Measurements from ENCODE around the gene FGF16. TPM values are rescaled to one million over a fixed set of nuclear protein-coding genes. Genes with fewer than 3 reads are reported as not detected.
A peak's percentile ranks its signal among the peaks of the same experiment; 100 is the strongest.

The FGF16 gene
- total RNA-seq, 5 donors from 2014 or later (not counting 1 experiment from before 2014, with no cell fraction given), result not detected

DNA sequence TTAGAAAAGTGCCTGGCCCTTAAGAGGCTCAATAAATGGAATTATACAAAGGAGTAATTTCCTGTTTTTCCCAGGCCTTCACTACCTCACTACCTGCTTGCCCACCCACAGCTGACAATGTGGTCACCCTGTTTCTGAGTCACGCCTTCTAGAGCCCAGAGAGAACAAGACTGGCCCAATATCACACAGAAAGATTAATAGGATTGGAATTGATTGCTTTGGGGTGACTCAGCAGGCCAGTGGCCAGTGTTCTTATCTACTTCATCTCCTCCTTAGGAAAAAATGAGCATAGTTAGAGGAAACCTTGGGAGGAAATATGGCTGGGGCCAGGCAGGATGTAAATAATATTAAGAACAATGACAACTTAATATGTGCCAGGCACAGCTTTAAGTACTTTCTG, 4.5 kb upstream of the FGF16 start:
- Mint-ChIP-seq H3K36me3 (no peaks in the 10 kb centered on the region), H3K9me3 (no peaks in the 10 kb centered on the region), H3K4me3 (no peak overlapping the region), H3K27ac (no peak overlapping the region), H3K4me1 (peaks cover 12 to 14% (median 13%) of the 10 kb centered on the region in 3 donors), H3K27me3 (peaks cover 35 to 38% of the 10 kb centered on the region in 2 donors)
- no peak for ATAC-seq (replicated peaks in 1 of 4)
- H3K9me3 ChIP-seq, result no peaks in the 10 kb centered on the region
- ChIA-PET POLR2A (no interaction called here), CTCF (no interaction called here)
- peaks cover 0 to 18% of the 10 kb centered on the region in 2 experiments for H3K4me1 ChIP-seq (ENCODE audit: control insufficient read depth in 1 of 2, extremely low read depth in 1 of 2, insufficient read depth in 2 of 2, low read length in 2 of 2)
- H3K36me3 ChIP-seq (ENCODE audit: control insufficient read depth in 2 of 2, extremely low read depth in 1 of 2, insufficient read depth in 1 of 2, low read length in 1 of 2), result no peaks in the 10 kb centered on the region
- no peak overlapping the region for H3K4me3 ChIP-seq (ENCODE audit: control insufficient read depth in 1 of 2, extremely low read depth in 1 of 2, low read length in 1 of 2)
- no peak for DNase-seq
- WGBS (ENCODE audit: insufficient coverage), result no CpG with 5 or more reads among the region's 1 CpG
- H3K27me3 ChIP-seq (replicated peaks in 1 of 2; ENCODE audit: control insufficient read depth in 2 of 2, extremely low read depth in 1 of 2, insufficient read depth in 2 of 2, low read length in 1 of 2), result peaks cover 0 to 20% of the 10 kb centered on the region in 2 experiments
- no peak overlapping the region for H3K27ac ChIP-seq (ENCODE audit: low read length)

DNA sequence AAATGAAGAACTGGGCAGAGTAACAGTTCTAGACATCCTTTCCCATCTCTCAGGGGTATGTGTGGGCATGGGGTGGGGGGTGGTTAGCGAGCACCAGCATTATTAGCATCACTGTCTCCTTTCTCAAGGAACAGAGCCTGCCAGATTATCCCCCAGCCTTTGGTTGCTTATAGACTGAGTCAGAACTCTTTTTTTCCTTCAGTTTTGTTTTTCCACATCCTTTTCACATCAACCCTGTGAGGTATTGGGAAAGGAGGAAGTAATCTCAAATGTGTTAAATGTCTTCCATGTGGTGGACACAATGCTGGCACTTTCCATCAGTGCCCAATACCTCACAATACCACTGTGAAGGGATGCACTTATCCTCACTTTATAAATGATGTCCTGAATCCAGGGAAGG, 3.1 kb upstream of the FGF16 start:
- ATAC-seq (replicated peaks in 1 of 4) (no peak), DNase-seq (no peak)
- H3K9me3 ChIP-seq, result no peaks in the 10 kb centered on the region
- Mint-ChIP-seq H3K9me3 (no peaks in the 10 kb centered on the region), H3K36me3 (no peaks in the 10 kb centered on the region), H3K27ac (no peak overlapping the region), H3K4me3 (no peak overlapping the region), H3K4me1 (peaks cover 12 to 19% (median 14%) of the 10 kb centered on the region in 3 donors), H3K27me3 (peaks cover 37 to 42% of the 10 kb centered on the region in 2 donors)
- whole genome bisulfite sequencing (ENCODE audit: insufficient coverage), result no CpG with 5 or more reads among the region's 1 CpG
- peaks cover 0 to 21% of the 10 kb centered on the region in 2 experiments for H3K27me3 ChIP-seq (replicated peaks in 1 of 2; ENCODE audit: control insufficient read depth in 2 of 2, extremely low read depth in 1 of 2, insufficient read depth in 2 of 2, low read length in 1 of 2)
- no peak overlapping the region for H3K27ac ChIP-seq (ENCODE audit: low read length)
- ChIA-PET POLR2A (no interaction called here), CTCF (no interaction called here)
- peaks cover 0 to 22% of the 10 kb centered on the region in 2 experiments for H3K4me1 ChIP-seq (ENCODE audit: control insufficient read depth in 1 of 2, extremely low read depth in 1 of 2, insufficient read depth in 2 of 2, low read length in 2 of 2)
- H3K4me3 ChIP-seq (ENCODE audit: control insufficient read depth in 1 of 2, extremely low read depth in 1 of 2, low read length in 1 of 2), result no peak overlapping the region
- H3K36me3 ChIP-seq (ENCODE audit: control insufficient read depth in 2 of 2, extremely low read depth in 1 of 2, insufficient read depth in 1 of 2, low read length in 1 of 2), result no peaks in the 10 kb centered on the region

DNA sequence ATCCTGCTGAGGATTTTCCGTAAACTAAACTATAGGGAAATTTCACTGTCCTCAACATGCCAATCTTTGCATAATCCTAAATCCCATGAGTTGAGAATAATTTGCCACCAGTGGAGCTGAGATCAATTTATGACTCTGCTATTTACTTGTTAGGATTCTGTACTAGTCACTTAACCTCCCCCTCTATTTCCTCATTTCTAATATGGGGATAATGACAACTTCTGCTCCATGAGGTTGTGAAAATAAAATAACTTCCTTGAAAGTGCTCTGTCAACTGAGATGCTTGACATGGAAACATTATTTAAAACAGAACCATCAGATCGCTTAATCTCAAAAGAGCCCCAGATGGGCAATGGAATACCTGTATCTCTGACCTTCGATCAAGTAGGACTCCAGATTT, 2.6 kb upstream of the FGF16 start:
- ATAC-seq (replicated peaks in 1 of 4) (no peak), DNase-seq (no peak)
- no peak overlapping the region for H3K4me3 Mint-ChIP-seq
- no peak overlapping the region for H3K4me3 ChIP-seq (ENCODE audit: control insufficient read depth in 1 of 2, extremely low read depth in 1 of 2, low read length in 1 of 2)
- peaks cover 0 to 21% of the 10 kb centered on the region in 2 experiments for H3K27me3 ChIP-seq (replicated peaks in 1 of 2; ENCODE audit: control insufficient read depth in 2 of 2, extremely low read depth in 1 of 2, insufficient read depth in 2 of 2, low read length in 1 of 2)
- H3K9me3 ChIP-seq, result no peaks in the 10 kb centered on the region
- WGBS (ENCODE audit: insufficient coverage), result no CpG with 5 or more reads among the region's 3 CpGs
- ChIA-PET CTCF (no interaction called here), POLR2A (no interaction called here)
- H3K27me3 Mint-ChIP-seq, result peaks cover 37 to 42% of the 10 kb centered on the region in 2 donors
- no peak overlapping the region for H3K27ac ChIP-seq (ENCODE audit: low read length)
- H3K36me3 Mint-ChIP-seq, result no peaks in the 10 kb centered on the region
- H3K36me3 ChIP-seq (ENCODE audit: control insufficient read depth in 2 of 2, extremely low read depth in 1 of 2, insufficient read depth in 1 of 2, low read length in 1 of 2), result no peaks in the 10 kb centered on the region
- peaks cover 12 to 19% (median 14%) of the 10 kb centered on the region in 3 donors for H3K4me1 Mint-ChIP-seq
- no peaks in the 10 kb centered on the region for H3K9me3 Mint-ChIP-seq
- no peak overlapping the region for H3K27ac Mint-ChIP-seq
- H3K4me1 ChIP-seq (ENCODE audit: control insufficient read depth in 1 of 2, extremely low read depth in 1 of 2, insufficient read depth in 2 of 2, low read length in 2 of 2), result peaks cover 0 to 22% of the 10 kb centered on the region in 2 experiments

DNA sequence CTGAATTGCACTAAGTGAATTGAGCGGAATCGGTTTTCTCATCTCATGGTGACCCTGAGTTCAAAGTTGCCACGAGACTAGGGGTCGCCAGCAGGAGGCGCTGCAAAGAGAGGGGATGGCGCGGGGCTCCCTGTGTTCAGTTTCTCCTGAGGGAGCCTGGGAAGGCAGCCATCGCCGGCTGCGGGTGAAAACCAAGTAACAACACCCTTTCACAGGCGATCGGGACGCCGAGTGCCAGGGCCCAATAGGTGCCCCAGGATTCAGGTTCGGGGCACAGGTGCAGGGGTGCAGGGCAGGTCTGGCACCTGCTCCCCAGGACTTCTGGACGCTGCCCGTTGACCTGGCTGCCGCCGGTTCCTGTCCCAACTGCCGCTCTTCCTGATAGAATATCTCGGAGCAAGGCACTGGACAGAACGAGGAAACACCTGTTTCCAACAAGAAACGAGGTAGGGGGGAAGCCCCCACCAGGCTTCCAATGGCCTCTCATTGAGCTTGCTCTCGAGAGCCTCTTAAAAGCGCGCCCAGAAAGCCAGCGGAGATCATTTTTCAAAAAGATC, 1.1 kb upstream of the FGF16 start:
- CTCF ChIA-PET, result no interaction called here
- Mint-ChIP-seq H3K36me3 (no peaks in the 10 kb centered on the region), H3K4me3 (peak overlapping the region; percentile 66 to 78 (median 73)), H3K27me3 (peaks cover 32 to 37% of the 10 kb centered on the region in 2 donors), H3K27ac (no peak overlapping the region), H3K4me1 (peaks cover 12 to 19% (median 14%) of the 10 kb centered on the region in 3 donors), H3K9me3 (no peaks in the 10 kb centered on the region)
- WGBS (ENCODE audit: insufficient coverage), result 6% methylated on average over 13 of the region's 27 CpGs
- Histone ChIP-seq H3K27ac (ENCODE audit: low read length) (no peak overlapping the region), H3K27me3 (replicated peaks in 1 of 2; ENCODE audit: control insufficient read depth in 2 of 2, extremely low read depth in 1 of 2, insufficient read depth in 2 of 2, low read length in 1 of 2) (peaks cover 0 to 21% of the 10 kb centered on the region in 2 experiments), H3K36me3 (ENCODE audit: control insufficient read depth in 2 of 2, extremely low read depth in 1 of 2, insufficient read depth in 1 of 2, low read length in 1 of 2) (no peaks in the 10 kb centered on the region), H3K4me3 (ENCODE audit: control insufficient read depth in 1 of 2, extremely low read depth in 1 of 2, low read length in 1 of 2) (peak overlapping the region; percentile 15 to 63), H3K4me1 (ENCODE audit: control insufficient read depth in 1 of 2, extremely low read depth in 1 of 2, insufficient read depth in 2 of 2, low read length in 2 of 2) (peaks cover 0 to 22% of the 10 kb centered on the region in 2 experiments), H3K9me3 (no peaks in the 10 kb centered on the region)
- POLR2A ChIA-PET, result no interaction called here
- DNase-seq, result no peak
- ATAC-seq (replicated peaks in 1 of 4), result no peak

DNA sequence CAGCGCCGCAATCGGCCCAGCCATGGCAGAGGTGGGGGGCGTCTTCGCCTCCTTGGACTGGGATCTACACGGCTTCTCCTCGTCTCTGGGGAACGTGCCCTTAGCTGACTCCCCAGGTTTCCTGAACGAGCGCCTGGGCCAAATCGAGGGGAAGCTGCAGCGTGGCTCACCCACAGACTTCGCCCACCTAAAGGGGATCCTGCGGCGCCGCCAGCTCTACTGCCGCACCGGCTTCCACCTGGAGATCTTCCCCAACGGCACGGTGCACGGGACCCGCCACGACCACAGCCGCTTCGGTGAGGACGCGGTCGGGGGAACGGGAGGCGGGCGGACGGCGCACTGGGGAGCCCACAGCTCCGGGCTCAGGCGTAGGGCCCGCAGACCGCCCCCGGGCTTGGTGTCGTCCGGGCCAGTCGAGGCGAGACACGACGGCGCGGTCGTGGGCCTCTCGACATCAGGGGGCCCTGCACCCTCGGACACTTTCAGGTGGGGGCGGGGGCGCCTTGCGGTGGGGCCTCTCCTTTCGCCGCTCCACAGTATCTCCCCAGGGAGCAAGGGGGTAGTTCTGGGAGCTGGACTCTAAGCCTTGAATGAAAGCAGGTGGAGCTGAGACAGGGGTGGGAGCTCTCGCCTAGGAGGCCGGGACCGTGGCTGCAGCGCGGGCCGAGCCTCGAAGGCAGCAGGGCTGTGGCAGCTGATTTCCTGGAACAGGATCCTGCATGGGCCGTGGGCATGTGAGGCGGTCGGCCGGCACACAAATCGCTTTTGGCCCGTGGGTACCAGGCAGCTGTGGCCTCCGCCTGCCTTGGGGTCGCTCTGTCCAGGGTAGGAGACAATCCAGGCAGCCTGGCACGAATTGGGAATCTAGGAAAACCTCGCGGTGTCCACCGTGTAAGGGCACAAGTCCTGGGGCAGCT, 722 bp downstream of the FGF16 start:
- CTCF ChIA-PET, result no interaction called here
- ATAC-seq (replicated peaks in 1 of 4) (peak in 1 of 4 experiments; percentile 23), DNase-seq (peak in 1 of 35 experiments; percentile 3)
- peaks cover 0 to 22% of the 10 kb centered on the region in 2 experiments for H3K4me1 ChIP-seq (ENCODE audit: control insufficient read depth in 1 of 2, extremely low read depth in 1 of 2, insufficient read depth in 2 of 2, low read length in 2 of 2)
- no peaks in the 10 kb centered on the region for H3K36me3 ChIP-seq (ENCODE audit: control insufficient read depth in 2 of 2, extremely low read depth in 1 of 2, insufficient read depth in 1 of 2, low read length in 1 of 2)
- peaks cover 0 to 21% of the 10 kb centered on the region in 2 experiments for H3K27me3 ChIP-seq (replicated peaks in 1 of 2; ENCODE audit: control insufficient read depth in 2 of 2, extremely low read depth in 1 of 2, insufficient read depth in 2 of 2, low read length in 1 of 2)
- Mint-ChIP-seq H3K27ac (no peak overlapping the region), H3K27me3 (peaks cover 29 to 39% of the 10 kb centered on the region in 2 donors), H3K4me3 (peak overlapping the region; percentile 36 to 78 (median 55)), H3K36me3 (no peaks in the 10 kb centered on the region), H3K4me1 (peaks cover 12 to 19% (median 14%) of the 10 kb centered on the region in 3 donors), H3K9me3 (no peaks in the 10 kb centered on the region)
- POLR2A ChIA-PET, result interaction anchor here in 1 of 2 donors (0.6 kb wide), 1 partner anchor 11 kb away, joined by 3 read pairs; no protein-coding TSS in a partner anchor
- WGBS (ENCODE audit: insufficient coverage), result 11% methylated on average over 26 of the region's 73 CpGs
- no peak overlapping the region for H3K27ac ChIP-seq (ENCODE audit: low read length)
- peak overlapping the region; percentile 12 to 63 for H3K4me3 ChIP-seq (ENCODE audit: control insufficient read depth in 1 of 2, extremely low read depth in 1 of 2, low read length in 1 of 2)
- H3K9me3 ChIP-seq, result no peaks in the 10 kb centered on the region

DNA sequence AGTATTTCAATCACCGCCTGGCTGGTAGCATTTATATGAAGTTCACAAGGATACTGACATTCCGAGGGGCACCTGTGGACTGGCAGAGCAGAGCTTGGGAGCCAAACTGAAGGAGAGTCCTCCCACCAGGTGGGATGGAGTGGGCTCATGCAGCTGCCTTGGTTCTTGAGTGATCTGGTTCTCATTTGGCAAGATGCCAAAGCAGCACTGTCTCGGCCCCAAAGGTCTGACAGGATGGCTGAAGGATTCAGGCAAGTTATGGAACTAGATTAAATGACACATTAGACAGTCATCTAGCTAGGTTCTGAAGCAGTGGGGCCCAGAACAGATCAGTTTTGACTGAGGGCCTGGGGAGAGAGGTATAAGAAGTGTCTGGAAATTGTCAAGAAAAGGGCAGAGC, 3.2 kb downstream of the FGF16 start:
- Histone ChIP-seq H3K9me3 (no peaks in the 10 kb centered on the region), H3K4me3 (ENCODE audit: control insufficient read depth in 1 of 2, extremely low read depth in 1 of 2, low read length in 1 of 2) (no peak overlapping the region), H3K4me1 (ENCODE audit: control insufficient read depth in 1 of 2, extremely low read depth in 1 of 2, insufficient read depth in 2 of 2, low read length in 2 of 2) (peaks cover 0 to 22% of the 10 kb centered on the region in 2 experiments), H3K36me3 (ENCODE audit: control insufficient read depth in 2 of 2, extremely low read depth in 1 of 2, insufficient read depth in 1 of 2, low read length in 1 of 2) (no peaks in the 10 kb centered on the region), H3K27ac (ENCODE audit: low read length) (no peak overlapping the region), H3K27me3 (replicated peaks in 1 of 2; ENCODE audit: control insufficient read depth in 2 of 2, extremely low read depth in 1 of 2, insufficient read depth in 2 of 2, low read length in 1 of 2) (peaks cover 0 to 21% of the 10 kb centered on the region in 2 experiments)
- no peak overlapping the region for H3K27ac Mint-ChIP-seq
- CTCF ChIA-PET, result no interaction called here
- WGBS (ENCODE audit: insufficient coverage), result no CpG with 5 or more reads among the region's 3 CpGs
- peaks cover 17 to 25% of the 10 kb centered on the region in 2 donors for H3K27me3 Mint-ChIP-seq
- ATAC-seq (replicated peaks in 1 of 4) (no peak), DNase-seq (no peak)
- peaks cover 12 to 19% (median 14%) of the 10 kb centered on the region in 3 donors for H3K4me1 Mint-ChIP-seq
- no peaks in the 10 kb centered on the region for H3K9me3 Mint-ChIP-seq
- no peaks in the 10 kb centered on the region for H3K36me3 Mint-ChIP-seq
- H3K4me3 Mint-ChIP-seq, result no peak overlapping the region
- POLR2A ChIA-PET, result no interaction called here
